Caco-2 (cell line): ENCODE data around the gene DYNLL2. TPM values are rescaled to one million over a fixed set of nuclear protein-coding genes. Genes with fewer than 3 reads are reported as not detected.

Source experiments
- BruUV-seq: library from RNA; stranded (reverse); fragments of 400-500 nt; replicated peaks from 2 replicates; lab custom pipeline; 2021; lab: Mats Ljungman, UMichigan
- CTCF ChIA-PET: fragments of 300-600 bp; sonication (Branson Sonifier 250); formaldehyde crosslinking; loops from one replicate; lab custom pipeline; 2022; ENCODE audit warnings: antibody characterized with exemption; lab: Charles Lee
- POLR2A ChIA-PET: fragments of 300-600 bp; sonication (Branson Sonifier 250); formaldehyde crosslinking; loops from one replicate; lab custom pipeline; 2022; ENCODE audit warnings: antibody characterized with exemption; lab: Charles Lee
- DNase-seq, 2 experiments: peaks; one replicate each; pipeline versions ENCODE4 v3.0.0 to v3.0.0-alpha.2; 2020 to 2022
- H3K27me3 ChIP-seq: replicated peaks from 2 replicates; pipeline ENCODE4 v1.6.0; 2011; ENCODE audit warnings: low read length; ENCODE audit not compliant: control insufficient read depth, insufficient read depth
- H3K36me3 ChIP-seq: 2 replicates; pipeline ENCODE4 v1.5.1; 2011; ENCODE audit warnings: low read length; ENCODE audit not compliant: control insufficient read depth, insufficient read depth
- H3K4me1 ChIP-seq: fragments of 250-450 bp; sonication (Bioruptor Pico); 2 replicates; pipeline ENCODE4 v1.5.1; 2020; ENCODE audit warnings: mild to moderate bottlenecking
- H3K4me3 ChIP-seq: 2 replicates; pipeline ENCODE4 v1.5.1; 2011; ENCODE audit warnings: low read depth, mild to moderate bottlenecking, control low read depth, low read length
- H3K9me3 ChIP-seq: fragments of 250-450 bp; sonication (Bioruptor Pico); 2 replicates; pipeline ENCODE4 v1.5.1; 2020; ENCODE audit warnings: mild to moderate bottlenecking, moderate library complexity
- H3K27ac Mint-ChIP-seq: one replicate; pipeline ENCODE4 v1.8.0; 2022; ENCODE audit warnings: mixed read lengths; ENCODE audit not compliant: unreplicated experiment
- H3K27me3 Mint-ChIP-seq: one replicate; pipeline ENCODE4 v1.8.0; 2022; ENCODE audit warnings: mixed read lengths; ENCODE audit not compliant: insufficient read depth, unreplicated experiment
- H3K36me3 Mint-ChIP-seq: one replicate; pipeline ENCODE4 v1.8.0; 2022; ENCODE audit warnings: mild to moderate bottlenecking, mixed read lengths; ENCODE audit not compliant: insufficient read depth, unreplicated experiment
- H3K4me1 Mint-ChIP-seq: one replicate; pipeline ENCODE4 v1.8.0; 2022; ENCODE audit warnings: low read depth, mixed read lengths; ENCODE audit not compliant: unreplicated experiment
- H3K4me3 Mint-ChIP-seq: one replicate; pipeline ENCODE4 v1.8.0; 2022; ENCODE audit warnings: mild to moderate bottlenecking, moderate library complexity, mixed read lengths; ENCODE audit not compliant: unreplicated experiment
- H3K9me3 Mint-ChIP-seq: one replicate; pipeline ENCODE4 v1.8.0; 2022; ENCODE audit warnings: mixed read lengths; ENCODE audit not compliant: unreplicated experiment
- intact Hi-C: fragments of 100-400 bp; cut with micrococcal nuclease; formaldehyde crosslinking; loops from one replicate; pipeline ENCODE4 v1.10.0; 2022; ENCODE audit not compliant: unreplicated experiment
- total RNA-seq: library from RNA; stranded (reverse); gene quantifications from 2 replicates; pipeline ENCODE4 v1.2.3, GENCODE V29; 2022
- TF ChIP-seq, protein P1 (sequence below), 2 experiments: fragments of 200-600 bp in 1 of 2; IDR thresholded peaks; 1 replicate in 1 of 2; 2 replicates in 1 of 2; pipeline versions ENCODE4 v1.5.1 to v1.8.0; 2011 to 2022; ENCODE audit warnings: antibody characterized with exemption in 1 of 2, control low read depth in 1 of 2, inconsistent platforms in 1 of 2, low read depth in 1 of 2, low read length in 1 of 2, mild to moderate bottlenecking in 1 of 2, moderate library complexity in 1 of 2; ENCODE audit not compliant: insufficient read depth in 1 of 2, severe bottlenecking in 1 of 2, unreplicated experiment in 1 of 2

Gene DYNLL2
- total RNA-seq, 1 experiment from 2014 or later, result 80.6 TPM

DNA sequence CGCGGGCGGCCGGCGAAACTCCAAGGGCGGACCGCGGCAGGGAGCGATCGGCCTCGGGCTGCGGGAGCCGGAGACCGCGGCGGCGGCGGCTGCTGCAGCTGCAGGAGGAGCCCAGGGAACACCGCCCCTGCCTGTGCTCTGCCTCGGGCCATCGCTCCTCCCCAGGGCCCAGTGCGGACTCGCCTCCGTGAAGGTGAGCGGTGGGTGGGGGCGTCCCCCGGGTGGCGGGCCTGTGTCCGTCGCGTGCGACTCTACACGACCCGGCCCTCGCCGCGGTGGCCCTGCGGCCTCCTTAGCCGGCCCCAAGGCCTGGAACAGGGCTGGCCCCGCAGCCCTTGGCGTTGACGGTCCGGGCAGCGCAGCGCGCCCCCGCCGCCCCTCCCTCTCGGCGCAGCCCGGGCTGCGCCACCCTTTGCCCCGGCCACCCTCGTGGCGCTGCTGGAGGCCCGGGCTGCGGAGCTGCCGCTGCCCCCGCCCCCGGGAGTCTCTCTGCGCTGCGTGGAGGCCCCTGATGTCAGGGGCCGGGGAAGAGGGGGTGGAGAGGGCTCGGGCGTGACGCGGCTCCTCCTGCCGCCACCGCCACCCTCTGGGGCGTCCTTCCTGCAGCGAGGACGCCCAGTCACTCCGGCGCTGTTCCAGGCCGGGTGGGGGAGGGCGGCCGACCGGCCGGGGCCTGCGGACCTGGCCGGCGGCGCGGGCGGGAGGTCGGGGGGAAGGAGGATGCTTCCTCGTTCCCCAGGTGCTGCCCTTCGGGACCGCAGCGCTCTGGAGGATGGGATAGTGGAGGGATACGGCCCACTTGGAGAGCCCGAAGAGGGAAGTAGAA, 485 bp downstream of the DYNLL2 start:
- Mint-ChIP-seq H3K27ac (peak overlapping the region; percentile 45), H3K4me3 (peak overlapping the region; percentile 88), H3K9me3 (no peaks in the 10 kb centered on the region), H3K4me1 (peaks cover 8% of the 10 kb centered on the region), H3K36me3 (peaks cover 50% of the 10 kb centered on the region), H3K27me3 (peaks cover 3% of the 10 kb centered on the region)
- intact Hi-C loops, result loop anchor here (1.0 kb wide), 2 partner anchors 60 to 76 kb away; partner anchors contain the start of gene SRSF1
- H3K4me3 ChIP-seq, result peak overlapping the region; percentile 76
- POLR2A ChIA-PET, result interaction anchor here (0.6 to 3.0 kb wide), 11 partner anchors 9 to 1068 kb away, joined by 3 to 59 read pairs (median 6); partner anchors contain the start of genes SRSF1 and VEZF1
- BruUV-seq, result no TSS peak
- TF ChIP-seq, protein P1, sequence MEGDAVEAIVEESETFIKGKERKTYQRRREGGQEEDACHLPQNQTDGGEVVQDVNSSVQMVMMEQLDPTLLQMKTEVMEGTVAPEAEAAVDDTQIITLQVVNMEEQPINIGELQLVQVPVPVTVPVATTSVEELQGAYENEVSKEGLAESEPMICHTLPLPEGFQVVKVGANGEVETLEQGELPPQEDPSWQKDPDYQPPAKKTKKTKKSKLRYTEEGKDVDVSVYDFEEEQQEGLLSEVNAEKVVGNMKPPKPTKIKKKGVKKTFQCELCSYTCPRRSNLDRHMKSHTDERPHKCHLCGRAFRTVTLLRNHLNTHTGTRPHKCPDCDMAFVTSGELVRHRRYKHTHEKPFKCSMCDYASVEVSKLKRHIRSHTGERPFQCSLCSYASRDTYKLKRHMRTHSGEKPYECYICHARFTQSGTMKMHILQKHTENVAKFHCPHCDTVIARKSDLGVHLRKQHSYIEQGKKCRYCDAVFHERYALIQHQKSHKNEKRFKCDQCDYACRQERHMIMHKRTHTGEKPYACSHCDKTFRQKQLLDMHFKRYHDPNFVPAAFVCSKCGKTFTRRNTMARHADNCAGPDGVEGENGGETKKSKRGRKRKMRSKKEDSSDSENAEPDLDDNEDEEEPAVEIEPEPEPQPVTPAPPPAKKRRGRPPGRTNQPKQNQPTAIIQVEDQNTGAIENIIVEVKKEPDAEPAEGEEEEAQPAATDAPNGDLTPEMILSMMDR (IDR thresholded peaks at IDR 0.05; ENCODE audit: insufficient read depth in 1 of 2, low read depth in 1 of 2, low read length in 1 of 2, severe bottlenecking in 1 of 2, unreplicated experiment in 1 of 2), result no peak
- H3K9me3 ChIP-seq, result no peaks in the 10 kb centered on the region
- no peaks in the 10 kb centered on the region for H3K27me3 ChIP-seq
- H3K4me1 ChIP-seq, result peaks cover 15% of the 10 kb centered on the region
- DNase-seq, result peak in 1 of 2 experiments; percentile 55
- H3K36me3 ChIP-seq, result peaks cover 6% of the 10 kb centered on the region
- CTCF ChIA-PET, result interaction anchor here (0.6 to 1.3 kb wide), 4 partner anchors 76 to 90 kb away, joined by 3 to 8 read pairs (median 4); partner anchors contain the start of gene SRSF1

DNA sequence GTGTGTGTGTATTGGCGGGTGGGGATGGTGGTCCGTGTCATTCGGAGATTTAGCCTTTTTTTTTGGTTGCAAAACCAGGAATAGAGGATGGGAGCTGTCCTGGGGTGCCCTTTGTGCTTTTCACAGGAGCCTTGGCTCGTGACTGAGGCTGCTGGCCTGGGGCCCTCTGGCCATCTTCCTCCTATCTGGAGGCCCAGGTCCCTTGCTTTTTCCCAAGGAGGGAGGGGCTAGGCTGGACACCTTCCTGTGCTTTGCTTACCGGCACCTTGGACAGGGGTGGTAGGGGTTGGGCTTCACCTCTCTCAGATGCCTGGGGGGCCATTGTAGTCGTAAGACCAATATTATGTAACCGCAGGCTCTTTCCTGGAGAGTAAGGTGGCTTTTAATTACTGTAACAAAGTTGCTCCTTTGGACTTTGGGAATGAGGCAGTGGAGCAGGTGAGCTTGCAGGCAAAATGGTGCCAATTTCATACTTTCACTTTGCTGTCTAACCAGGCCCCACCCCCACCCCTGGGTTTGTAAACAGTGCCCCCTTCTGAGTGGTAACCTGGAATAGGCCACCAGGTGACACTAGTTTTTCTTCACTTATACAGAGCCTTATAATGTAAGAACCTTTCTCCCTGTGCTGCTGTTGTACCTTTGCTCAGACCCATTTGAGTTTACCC, 1.2 kb downstream of the DYNLL2 start:
- Mint-ChIP-seq H3K4me1 (peaks cover 8% of the 10 kb centered on the region), H3K27me3 (peaks cover 3% of the 10 kb centered on the region), H3K36me3 (peaks cover 57% of the 10 kb centered on the region), H3K9me3 (no peaks in the 10 kb centered on the region), H3K4me3 (peak overlapping the region; percentile 88), H3K27ac (peak overlapping the region; percentile 45)
- no TSS peak for BruUV-seq
- intact Hi-C loops, result loop anchor here (1.0 kb wide), 2 partner anchors 61 to 77 kb away; partner anchors contain the start of gene SRSF1
- ChIA-PET POLR2A (interaction anchor here (0.6 to 3.0 kb wide), 2 partner anchors 78 to 149 kb away, joined by 6 to 59 read pairs; partner anchors contain the start of gene SRSF1), CTCF (interaction anchor here (1.3 kb wide), 1 partner anchor 85 kb away, joined by 5 read pairs; no protein-coding TSS in a partner anchor)
- TF ChIP-seq, protein P1 (IDR thresholded peaks at IDR 0.05; ENCODE audit: insufficient read depth in 1 of 2, low read depth in 1 of 2, low read length in 1 of 2, severe bottlenecking in 1 of 2, unreplicated experiment in 1 of 2), result peak; percentile 11 to 42
- DNase-seq, result peak; percentile 83 to 87
- H3K36me3 ChIP-seq, result peaks cover 6% of the 10 kb centered on the region
- no peaks in the 10 kb centered on the region for H3K27me3 ChIP-seq
- peak overlapping the region; percentile 76 for H3K4me3 ChIP-seq
- H3K9me3 ChIP-seq, result no peaks in the 10 kb centered on the region
- peaks cover 15% of the 10 kb centered on the region for H3K4me1 ChIP-seq
